Panc1 (cell line): Measurements from ENCODE around the gene CSH1. TPM values are rescaled to one million over a fixed set of nuclear protein-coding genes. Genes with fewer than 3 reads are reported as not detected.

Experiments used
- ATAC-seq: fragments of 200-7000 bp; cut with Tn5 transposase; 2 replicates; pipeline ENCODE4 v1.9.1; 2020; ENCODE audit warnings: mild to moderate bottlenecking, moderate library complexity
- BruUV-seq: library from RNA; stranded (reverse); fragments of 400-500 nt; replicated peaks from 2 replicates; lab custom pipeline; 2021; lab: Mats Ljungman, UMichigan
- CTCF ChIA-PET: fragments of 300-600 bp; sonication (Branson Sonifier 250); formaldehyde crosslinking; loops from one replicate; lab custom pipeline; 2022; ENCODE audit warnings: antibody characterized with exemption; lab: Charles Lee
- POLR2A ChIA-PET: fragments of 300-600 bp; sonication (Branson Sonifier 250); formaldehyde crosslinking; loops from one replicate; lab custom pipeline; 2022; ENCODE audit warnings: antibody characterized with exemption; lab: Charles Lee
- DNase-seq: peaks from one replicate; pipeline ENCODE4 v3.0.0-alpha.2; 2010; ENCODE audit warnings: low read depth, low spot score
- H3K27ac ChIP-seq: 2 replicates; pipeline ENCODE4 v1.5.1; 2011; ENCODE audit warnings: mild to moderate bottlenecking, low read length, inconsistent platforms
- H3K27me3 ChIP-seq: fragments of 200-500 bp; sonication (Bioruptor generic); 2 replicates; pipeline ENCODE4 v1.6.0; 2014; ENCODE audit warnings: low read length, inconsistent platforms; ENCODE audit not compliant: control insufficient read depth, insufficient read depth
- H3K36me3 ChIP-seq: fragments of 200-500 bp; sonication (Bioruptor generic); 2 replicates; pipeline ENCODE4 v1.5.1; 2014; ENCODE audit warnings: inconsistent platforms, mild to moderate bottlenecking, low read length, moderate library complexity; ENCODE audit not compliant: control insufficient read depth, insufficient read depth
- H3K4me1 ChIP-seq: 2 replicates; pipeline ENCODE4 v1.5.1; 2011; ENCODE audit warnings: inconsistent platforms, mild to moderate bottlenecking, low read length, moderate library complexity; ENCODE audit not compliant: control insufficient read depth, insufficient read depth
- H3K4me3 ChIP-seq, 2 experiments: 2 replicates each; pipeline ENCODE4 v1.5.1; 2011 to 2012; ENCODE audit warnings: low read depth in 2 of 2, low read length in 2 of 2, mild to moderate bottlenecking in 2 of 2, inconsistent platforms in 1 of 2, moderate library complexity in 1 of 2
- H3K9me3 ChIP-seq: fragments of 200-500 bp; sonication (Bioruptor generic); 2 replicates; pipeline ENCODE4 v1.5.1; 2014; ENCODE audit warnings: low read depth, mild to moderate bottlenecking, inconsistent platforms, low read length, moderate library complexity; ENCODE audit not compliant: control insufficient read depth, insufficient read depth
- CTCF ChIP-seq: fragments of 450-650 bp; IDR thresholded peaks from 2 replicates; pipeline ENCODE4 v1.5.1; 2017; ENCODE audit warnings: mild to moderate bottlenecking
- POLR2AphosphoS5 ChIP-seq: IDR thresholded peaks from 2 replicates; pipeline ENCODE4 v1.6.1; 2012; ENCODE audit warnings: mild to moderate bottlenecking, low read depth, low read length, moderate library complexity
- REST ChIP-seq, 2 experiments: IDR thresholded peaks; 2 replicates each; pipeline ENCODE4 v1.6.1; 2011 to 2012; ENCODE audit warnings: low read depth in 2 of 2, control low read depth in 1 of 2, low read length in 1 of 2, mild to moderate bottlenecking in 1 of 2, moderate library complexity in 1 of 2; ENCODE audit not compliant: insufficient read depth in 1 of 2
- SIN3A ChIP-seq: IDR thresholded peaks from 2 replicates; pipeline ENCODE4 v1.6.1; 2012; ENCODE audit warnings: low read depth, mild to moderate bottlenecking, low read length, moderate library complexity, borderline replicate concordance; ENCODE audit not compliant: insufficient read depth
- TCF7L2 ChIP-seq: IDR thresholded peaks from 2 replicates; pipeline ENCODE4 v1.6.1; 2011; ENCODE audit warnings: mild to moderate bottlenecking, low read depth, low read length, inconsistent platforms
- in situ Hi-C: cut with HindIII; loops from 2 replicates; pipeline ENCODE4 v1.10.0; 2016; ENCODE audit warnings: low sequenced_read_pairs, low pct_unique_long_range_greater_than_20kb
- intact Hi-C: fragments of 100-400 bp; cut with micrococcal nuclease; formaldehyde crosslinking; loops from one replicate; pipeline ENCODE4 v1.10.0; 2022; ENCODE audit not compliant: unreplicated experiment
- total RNA-seq: library from RNA; stranded (reverse); gene quantifications from one replicate; pipeline ENCODE4 v1.2.1, GENCODE V29; 2021; ENCODE audit not compliant: unreplicated experiment

The CSH1 gene
- total RNA-seq, 1 experiment from 2014 or later: not detected

GRCh38 chr17:63911041-63911635 is 14.8 kb upstream of the CSH1 start, which contains the start of gene CSHL1:
TSS of gene CSHL1 (minus strand) at chr17:63911258. CDS start at chr17:63911196, 62 bp downstream.
- DNase-seq: no peak

GRCh38 chr17:63910096-63910495 is 13.7 kb upstream of the CSH1 start:
- ATAC-seq (no peak), DNase-seq (no peak)
- ChIA-PET POLR2A (no interaction called here), CTCF (interaction anchor here (2.0 kb wide), 1 partner anchor 36 kb away, joined by 8 read pairs; no protein-coding TSS in a partner anchor)
- no TSS peak for BruUV-seq
- in situ Hi-C loops: no loop called here
- no peaks in the 10 kb centered on the region for H3K9me3 ChIP-seq
- H3K4me1 ChIP-seq: no peaks in the 10 kb centered on the region
- intact Hi-C loops: loop anchor here (10.0 kb wide), 3 partner anchors 85 to 225 kb away; partner anchors contain the start of genes ERN1, ICAM2 and PRR29
- no peak overlapping the region for H3K4me3 ChIP-seq
- H3K27me3 ChIP-seq: no peaks in the 10 kb centered on the region; the same call in 1 of the 2 replicates
- no peaks in the 10 kb centered on the region for H3K36me3 ChIP-seq
- no peak overlapping the region for H3K27ac ChIP-seq
- TF ChIP-seq SIN3A: no peak
- no peak for TF ChIP-seq POLR2AphosphoS5
- no peak for TF ChIP-seq TCF7L2
- TF ChIP-seq REST (IDR thresholded peaks at IDR 0.05; ENCODE audit: insufficient read depth in 1 of 2, low read depth in 2 of 2, low read length in 1 of 2): no peak

More at GRCh38 chr17:63911041-63911635, 14.8 kb upstream of the CSH1 start, which contains the start of gene CSHL1:
- Histone ChIP-seq H3K4me1 (no peaks in the 10 kb centered on the region), H3K36me3 (no peaks in the 10 kb centered on the region), H3K27ac (no peak within 1 kb of the TSS), H3K4me3 (no peak within 1 kb of the TSS), H3K27me3 (no peaks in the 10 kb centered on the region; the same call in 1 of the 2 replicates), H3K9me3 (no peaks in the 10 kb centered on the region)
- no peak for ATAC-seq
- no TSS peak for BruUV-seq
- ChIA-PET CTCF (interaction anchor here (0.5 to 2.0 kb wide), 7 partner anchors 35 to 496 kb away, joined by 3 to 9 read pairs (median 7); no protein-coding TSS in a partner anchor), POLR2A (no interaction called here)
- intact Hi-C loops (loop anchor here (10.0 kb wide), 3 partner anchors 84 to 224 kb away; partner anchors contain the start of genes ERN1, ICAM2 and PRR29), in situ Hi-C loops (no loop called here)
- TF ChIP-seq POLR2AphosphoS5 (no peak), TCF7L2 (no peak), REST (IDR thresholded peaks at IDR 0.05; ENCODE audit: insufficient read depth in 1 of 2, low read depth in 2 of 2, low read length in 1 of 2) (no peak), CTCF (no peak), SIN3A (no peak)
